OCI-LY1 (cell line): ENCODE data around the gene DET1.

Experiments used
- EZH2 ChIP-seq: fragments of 200-600 bp; sonication (generic), shearing (Covaris generic); IDR thresholded peaks from 2 replicates; pipeline ENCODE4 v1.8.0; 2017; ENCODE audit warnings: borderline replicate concordance, mixed run types, mild to moderate bottlenecking, antibody characterized with exemption, low read length, moderate library complexity, mixed read lengths
- TF ChIP-seq, protein P1 (sequence below): fragments of 200-600 bp; sonication (generic), shearing (Covaris generic); IDR thresholded peaks from 2 replicates; pipeline ENCODE4 v1.5.1; 2017; ENCODE audit warnings: mild to moderate bottlenecking, antibody characterized with exemption, low read length, moderate library complexity, mixed read lengths

DNA sequence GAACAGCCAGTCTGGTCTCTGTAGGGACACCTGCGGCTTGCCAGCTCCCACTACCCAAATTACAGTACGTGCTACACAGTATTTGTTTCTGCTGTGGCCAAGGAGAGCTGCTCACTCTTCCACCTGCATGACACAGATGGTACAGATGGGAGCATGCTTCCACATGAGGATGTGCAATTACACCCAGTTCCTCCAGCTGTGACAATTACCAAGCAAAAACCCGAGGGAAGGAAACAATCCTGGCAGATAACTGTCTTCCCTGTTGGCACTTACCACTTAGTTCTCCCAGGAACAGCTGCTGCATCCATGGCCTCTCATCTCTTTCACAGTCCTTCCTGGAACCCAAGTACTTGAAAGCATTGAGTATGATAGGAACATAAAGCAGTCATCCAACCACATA is 34.4 kb downstream of the DET1 start:
- no peak for TF ChIP-seq EZH2
- TF ChIP-seq, protein P1, sequence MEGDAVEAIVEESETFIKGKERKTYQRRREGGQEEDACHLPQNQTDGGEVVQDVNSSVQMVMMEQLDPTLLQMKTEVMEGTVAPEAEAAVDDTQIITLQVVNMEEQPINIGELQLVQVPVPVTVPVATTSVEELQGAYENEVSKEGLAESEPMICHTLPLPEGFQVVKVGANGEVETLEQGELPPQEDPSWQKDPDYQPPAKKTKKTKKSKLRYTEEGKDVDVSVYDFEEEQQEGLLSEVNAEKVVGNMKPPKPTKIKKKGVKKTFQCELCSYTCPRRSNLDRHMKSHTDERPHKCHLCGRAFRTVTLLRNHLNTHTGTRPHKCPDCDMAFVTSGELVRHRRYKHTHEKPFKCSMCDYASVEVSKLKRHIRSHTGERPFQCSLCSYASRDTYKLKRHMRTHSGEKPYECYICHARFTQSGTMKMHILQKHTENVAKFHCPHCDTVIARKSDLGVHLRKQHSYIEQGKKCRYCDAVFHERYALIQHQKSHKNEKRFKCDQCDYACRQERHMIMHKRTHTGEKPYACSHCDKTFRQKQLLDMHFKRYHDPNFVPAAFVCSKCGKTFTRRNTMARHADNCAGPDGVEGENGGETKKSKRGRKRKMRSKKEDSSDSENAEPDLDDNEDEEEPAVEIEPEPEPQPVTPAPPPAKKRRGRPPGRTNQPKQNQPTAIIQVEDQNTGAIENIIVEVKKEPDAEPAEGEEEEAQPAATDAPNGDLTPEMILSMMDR: no peak
